HEK293 (cell line): Measurements from ENCODE around the gene MAF.

ENCODE experiments used
- CTCF ChIA-PET: fragments of 350-600 bp; formaldehyde crosslinking; extraction: SDS; loops from one replicate; lab custom pipeline; 2021; ENCODE audit warnings: antibody characterized with exemption; lab: Yijun Ruan, JAX
- POLR2A ChIA-PET: fragments of 300-600 bp; formaldehyde crosslinking; extraction: SDS; loops from one replicate; lab custom pipeline; 2020; ENCODE audit warnings: antibody characterized with exemption, inconsistent platforms; lab: Yijun Ruan, JAX
- H3K27ac ChIP-seq: fragments of 200-500 bp; sonication (Bioruptor generic); 2 replicates; pipeline ENCODE4 v1.5.1; 2014; ENCODE audit warnings: low read depth, low read length, control low read depth, inconsistent platforms; ENCODE audit errors: extremely low read depth
- H3K36me3 ChIP-seq, 2 experiments: fragments of 200-500 bp in 1 of 2; sonication (Bioruptor generic) in 1 of 2; 1 replicate in 1 of 2; 2 replicates in 1 of 2; pipeline ENCODE4 v1.5.1; 2014 to 2017; ENCODE audit warnings: inconsistent platforms in 2 of 2, low read length in 2 of 2; ENCODE audit not compliant: control insufficient read depth in 2 of 2, insufficient read depth in 1 of 2
- H3K4me1 ChIP-seq: fragments of 200-500 bp; sonication (Bioruptor generic); 2 replicates; pipeline ENCODE4 v1.5.1; 2014; ENCODE audit warnings: mild to moderate bottlenecking, low read length, inconsistent platforms; ENCODE audit not compliant: control insufficient read depth, insufficient read depth
- H3K4me3 ChIP-seq: 2 replicates; pipeline ENCODE4 v1.5.1; 2011; ENCODE audit warnings: low read depth, mild to moderate bottlenecking, control low read depth, low read length, moderate library complexity
- H3K9me3 ChIP-seq: fragments of 200-500 bp; sonication (Bioruptor generic); 2 replicates; pipeline ENCODE4 v1.5.1; 2014; ENCODE audit warnings: low read depth, low read length, inconsistent platforms; ENCODE audit not compliant: control insufficient read depth, insufficient read depth
- CTCF ChIP-seq: fragments of 450-650 bp; formaldehyde crosslinking; IDR thresholded peaks from 2 replicates; pipeline ENCODE4 v1.5.1; 2016; ENCODE audit warnings: missing biosample characterization, missing genetic modification characterization
- GLIS2 ChIP-seq: fragments of 450-650 bp; formaldehyde crosslinking; IDR thresholded peaks from 2 replicates; pipeline ENCODE4 v1.5.1; 2016; ENCODE audit warnings: missing biosample characterization, missing genetic modification characterization
- IKZF3 ChIP-seq: fragments of 450-650 bp; IDR thresholded peaks from 2 replicates; pipeline ENCODE4 v1.5.0; 2018; ENCODE audit warnings: missing biosample characterization, mild to moderate bottlenecking, missing genetic modification characterization, moderate library complexity
- INSM2 ChIP-seq: fragments of 450-650 bp; formaldehyde crosslinking; IDR thresholded peaks from 2 replicates; pipeline ENCODE4 v1.5.1; 2016; ENCODE audit warnings: missing biosample characterization, missing genetic modification characterization
- KLF1 ChIP-seq: fragments of 450-650 bp; formaldehyde crosslinking; IDR thresholded peaks from 2 replicates; pipeline ENCODE4 v1.5.1; 2016; ENCODE audit warnings: missing biosample characterization, missing genetic modification characterization
- SETDB1 ChIP-seq: IDR thresholded peaks from one replicate; pipeline ENCODE4 v1.6.1; 2017; ENCODE audit warnings: mild to moderate bottlenecking, low read length, moderate library complexity, mixed read lengths; ENCODE audit not compliant: insufficient read length
- YY1 ChIP-seq: fragments of 450-650 bp; formaldehyde crosslinking; IDR thresholded peaks from 2 replicates; pipeline ENCODE4 v1.5.1; 2018; ENCODE audit warnings: missing biosample characterization, missing genetic modification characterization
- ZBTB20 ChIP-seq: fragments of 450-650 bp; formaldehyde crosslinking; IDR thresholded peaks from 2 replicates; pipeline ENCODE4 v1.5.1; 2016; ENCODE audit warnings: missing biosample characterization, missing genetic modification characterization
- ZBTB8A ChIP-seq: fragments of 450-650 bp; formaldehyde crosslinking; IDR thresholded peaks from 2 replicates; pipeline ENCODE4 v1.5.1; 2016; ENCODE audit warnings: missing biosample characterization, missing genetic modification characterization
- ZEB2 ChIP-seq: fragments of 450-650 bp; formaldehyde crosslinking; IDR thresholded peaks from 2 replicates; pipeline ENCODE4 v1.5.1; 2016; ENCODE audit warnings: missing biosample characterization, missing genetic modification characterization
- ZFP41 ChIP-seq: fragments of 450-650 bp; formaldehyde crosslinking; IDR thresholded peaks from 2 replicates; pipeline ENCODE4 v1.5.1; 2016; ENCODE audit warnings: missing biosample characterization, missing genetic modification characterization, borderline replicate concordance
- ZNF132 ChIP-seq: fragments of 450-650 bp; formaldehyde crosslinking; IDR thresholded peaks from 2 replicates; pipeline ENCODE4 v1.5.1; 2017; ENCODE audit warnings: missing biosample characterization, missing genetic modification characterization, borderline replicate concordance
- ZNF140 ChIP-seq: fragments of 450-650 bp; formaldehyde crosslinking; IDR thresholded peaks from 2 replicates; pipeline ENCODE4 v1.5.1; 2016; ENCODE audit warnings: missing biosample characterization, missing genetic modification characterization
- ZNF311 ChIP-seq: fragments of 450-650 bp; formaldehyde crosslinking; IDR thresholded peaks from 2 replicates; pipeline ENCODE4 v1.5.1; 2017; ENCODE audit warnings: missing biosample characterization, missing genetic modification characterization, borderline replicate concordance
- ZNF416 ChIP-seq: fragments of 450-650 bp; formaldehyde crosslinking; IDR thresholded peaks from 2 replicates; pipeline ENCODE4 v1.5.1; 2016; ENCODE audit warnings: missing biosample characterization, missing genetic modification characterization
- ZNF510 ChIP-seq: fragments of 450-650 bp; formaldehyde crosslinking; IDR thresholded peaks from 2 replicates; pipeline ENCODE4 v1.5.1; 2018; ENCODE audit warnings: mild to moderate bottlenecking, missing genetic modification characterization, missing biosample characterization; ENCODE audit not compliant: insufficient replicate concordance
- ZNF580 ChIP-seq: fragments of 450-650 bp; formaldehyde crosslinking; IDR thresholded peaks from 2 replicates; pipeline ENCODE4 v1.5.1; 2016; ENCODE audit warnings: missing biosample characterization, missing genetic modification characterization
- ZNF621 ChIP-seq: fragments of 450-650 bp; formaldehyde crosslinking; IDR thresholded peaks from 2 replicates; pipeline ENCODE4 v1.5.1; 2017; ENCODE audit warnings: missing biosample characterization, missing genetic modification characterization
- ZNF76 ChIP-seq: fragments of 450-650 bp; formaldehyde crosslinking; IDR thresholded peaks from 2 replicates; pipeline ENCODE4; 2016; ENCODE audit warnings: low read depth, missing biosample characterization, missing genetic modification characterization, borderline replicate concordance
- ZNF785 ChIP-seq: fragments of 450-650 bp; formaldehyde crosslinking; IDR thresholded peaks from 2 replicates; pipeline ENCODE4 v1.5.1; 2016; ENCODE audit warnings: missing biosample characterization, missing genetic modification characterization
- ZNF792 ChIP-seq: fragments of 450-650 bp; formaldehyde crosslinking; IDR thresholded peaks from 2 replicates; pipeline ENCODE4 v1.5.1; 2016; ENCODE audit warnings: missing biosample characterization, missing genetic modification characterization
- ZNF843 ChIP-seq: fragments of 450-650 bp; formaldehyde crosslinking; IDR thresholded peaks from 2 replicates; pipeline ENCODE4 v1.5.1; 2016; ENCODE audit warnings: missing biosample characterization, missing genetic modification characterization

Gene MAF

GRCh38 chr16:79592186-79592585 lies 8.4 kb downstream of the MAF start:
- ChIA-PET POLR2A (no interaction called here), CTCF (interaction anchor here (0.5 kb wide), 1 partner anchor 10 kb away, joined by 3 read pairs; no protein-coding TSS in a partner anchor)
- Histone ChIP-seq H3K9me3 (no peaks in the 10 kb centered on the region), H3K36me3 (peaks cover 0 to 3% of the 10 kb centered on the region in 2 experiments; a peak in 1 of 3 replicates), H3K4me3 (no peak overlapping the region), H3K27ac (no peak overlapping the region), H3K4me1 (peaks cover 20% of the 10 kb centered on the region)
- TF ChIP-seq CTCF (no peak), ZNF843 (no peak), ZNF311 (tag by site-specific recombination) (no peak), ZFP41 (tag by site-specific recombination) (no peak), ZNF416 (tag by site-specific recombination) (no peak), IKZF3 (tag by site-specific recombination) (no peak), ZNF140 (tag by site-specific recombination) (no peak), ZNF76 (no peak), YY1 (tag by site-specific recombination) (no peak), KLF1 (tag by site-specific recombination) (no peak), ZNF792 (no peak), ZBTB20 (tag by site-specific recombination) (no peak), ZNF785 (tag by site-specific recombination) (no peak), ZNF621 (tag by site-specific recombination) (no peak), SETDB1 (no peak), GLIS2 (no peak)

GRCh38 chr16:79589601-79590102 lies 10.9 kb downstream of the MAF start:
- POLR2A ChIA-PET: no interaction called here
- Histone ChIP-seq H3K36me3 (no peaks in the 10 kb centered on the region), H3K27ac (no peak overlapping the region), H3K4me1 (peaks cover 8% of the 10 kb centered on the region), H3K4me3 (no peak overlapping the region), H3K9me3 (no peaks in the 10 kb centered on the region)
- TF ChIP-seq INSM2 (tag by site-specific recombination) (no peak), ZEB2 (no peak), ZNF580 (tag by site-specific recombination) (no peak), ZBTB8A (tag by site-specific recombination) (no peak), ZNF132 (tag by site-specific recombination) (no peak), ZNF510 (tag by site-specific recombination) (no peak)
- CTCF ChIA-PET: no interaction called here
